Activated T-cell treated with anti-CD3 and anti-CD28 coated beads for 24 hours (primary cell): ENCODE results near the gene PML.
"Not testable (repeated sequence)": the region's sequence is repeated elsewhere in the genome, so short reads cannot be mapped to it uniquely, and the experiment has no call there.

Experiments
- DNase-seq: peaks from one replicate; pipeline ENCODE4 v3.0.0-alpha.2; 2020; ENCODE audit warnings: low read depth

PML gene

GRCh38 chr15:74060251-74060650 lies 65.7 kb downstream of the PML start:
- DNase-seq, result no peak

GRCh38 chr15:74062236-74062635 lies 67.7 kb downstream of the PML start:
- DNase-seq, result no peak

DNA sequence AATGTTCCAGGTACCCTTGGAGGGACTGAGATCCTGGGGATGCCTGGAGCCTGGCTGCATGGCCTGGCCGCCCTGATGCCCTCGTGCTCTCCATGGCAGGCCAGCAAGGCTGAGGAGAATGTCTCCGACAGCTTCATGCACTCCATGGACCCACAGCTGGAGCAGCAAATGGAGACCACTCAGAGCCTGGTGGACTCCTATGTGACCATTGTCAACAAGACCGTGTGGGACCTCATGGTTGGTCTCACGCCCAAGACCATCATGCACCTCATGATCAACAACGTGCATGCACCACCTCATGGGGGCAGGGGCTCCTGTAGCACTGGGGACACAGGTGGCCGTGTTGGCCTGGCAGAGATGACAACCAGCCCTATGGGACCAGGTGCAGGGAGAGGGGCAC lies 68.2 kb downstream of the PML start:
- no peak for DNase-seq

- DNase-seq, result not testable (repeated sequence)
Observed at GRCh38 chr15:74063425-74064146, 69.1 kb downstream of the PML start.

DNA sequence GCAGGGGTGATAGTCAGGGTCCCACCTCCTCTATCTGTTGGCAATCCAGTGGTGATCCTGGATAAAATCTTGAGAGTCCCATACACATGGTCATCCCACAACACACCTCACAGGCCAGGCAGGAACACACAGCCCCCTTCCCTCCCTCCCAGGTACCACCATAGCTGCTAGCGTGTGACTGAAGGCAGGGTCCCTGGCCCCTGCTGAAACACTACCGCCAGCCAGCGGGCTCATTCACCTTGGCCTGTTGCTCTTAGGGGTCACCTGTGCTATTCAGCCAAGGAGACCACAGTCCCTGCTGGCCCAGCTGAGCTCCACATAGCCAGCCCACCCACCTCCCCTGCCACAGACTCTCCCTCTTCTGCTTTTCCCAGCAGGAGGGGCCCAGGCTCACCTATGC lies 69.7 kb downstream of the PML start:
- not testable (repeated sequence) for DNase-seq

- DNase-seq, result not testable (repeated sequence)
Observed at GRCh38 chr15:74064822-74065221, 70.3 kb downstream of the PML start.

- DNase-seq, result peak; percentile 44
Observed at GRCh38 chr15:74065684-74066411, 71.3 kb downstream of the PML start.

- DNase-seq, result not testable (repeated sequence)
Observed at GRCh38 chr15:74071645-74072044, 77.1 kb downstream of the PML start.

DNA sequence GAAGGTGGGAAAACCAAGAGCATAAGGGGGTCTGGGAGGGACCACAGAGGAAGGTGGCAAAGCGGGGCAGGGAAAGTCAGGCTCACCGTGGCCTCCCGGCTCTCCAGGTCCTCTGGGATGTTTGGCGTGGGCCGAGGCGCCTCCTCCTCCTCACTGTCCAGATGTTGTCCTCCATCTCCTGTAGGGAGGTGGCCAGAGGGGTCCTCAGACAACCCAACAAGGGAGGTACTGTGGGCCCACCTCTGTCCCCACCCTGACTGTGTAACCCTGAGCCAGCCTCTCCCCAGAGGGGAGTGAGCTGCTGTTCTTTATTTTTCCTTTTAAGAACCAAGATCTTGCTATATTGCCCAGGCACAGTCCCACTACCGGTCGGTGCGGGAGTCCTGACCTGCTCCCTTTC lies 77.6 kb downstream of the PML start:
- DNase-seq, result not testable (repeated sequence)

DNA sequence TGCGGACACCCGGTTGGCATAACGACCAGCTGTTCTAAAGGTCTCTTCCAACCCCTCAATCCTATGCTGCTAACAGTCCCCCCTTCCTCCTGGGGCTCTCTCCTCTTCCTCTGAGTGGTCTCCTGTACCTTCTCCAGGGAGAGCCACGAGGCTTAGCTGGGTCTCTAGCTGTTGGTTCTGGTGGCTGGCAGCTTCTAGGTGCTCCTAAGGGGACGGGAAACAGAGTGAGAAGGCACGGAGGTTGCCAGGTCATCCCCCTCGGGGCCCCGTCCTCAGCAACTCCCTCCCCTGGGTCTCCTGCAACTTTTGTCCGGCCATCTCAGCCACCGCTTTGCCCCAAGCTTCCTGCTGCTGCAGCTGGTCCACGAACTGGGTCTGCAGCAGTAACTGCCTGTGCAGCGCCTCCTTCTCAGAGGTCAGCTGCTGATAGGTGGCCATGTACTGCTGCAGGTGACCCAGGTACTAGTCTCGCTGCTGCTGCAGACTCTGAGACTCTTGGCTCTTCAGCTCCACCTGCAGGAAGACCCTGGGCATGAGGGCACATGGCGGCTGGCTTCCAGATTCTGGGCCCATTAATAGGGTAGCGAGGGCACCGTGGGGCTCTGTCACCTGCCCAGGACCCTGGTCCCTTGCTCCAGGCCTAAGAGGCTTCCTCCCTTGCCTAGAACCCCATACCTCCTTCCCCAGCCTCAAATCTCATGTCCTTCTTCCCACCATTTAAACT lies 78.3 kb downstream of the PML start:
- DNase-seq, result peak; percentile 25

DNA sequence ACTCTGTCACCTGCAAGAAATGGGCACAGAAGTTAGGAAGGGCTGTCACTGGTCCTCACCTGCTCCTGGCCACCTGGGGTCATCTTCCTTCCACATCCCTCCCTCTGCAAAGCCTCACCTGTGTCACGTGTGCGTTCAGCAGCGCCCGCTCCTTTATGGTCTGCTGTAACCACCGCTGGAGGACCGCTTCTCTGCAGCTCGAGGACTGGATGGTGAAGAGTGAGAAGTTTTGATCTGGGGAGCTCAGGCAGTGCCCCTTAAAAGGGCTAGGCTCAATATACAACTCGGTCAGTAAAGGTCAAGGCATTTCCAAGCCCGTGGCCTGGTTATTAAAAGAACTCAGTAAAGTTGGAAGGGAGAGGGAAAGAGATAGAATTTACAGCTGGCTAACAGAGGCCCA lies 81.3 kb downstream of the PML start:
- DNase-seq, result not testable (repeated sequence)

GRCh38 chr15:74082450-74082849 lies 87.9 kb downstream of the PML start, which contains the start of gene GOLGA6A:
Gene GOLGA6A (minus strand): TSS chr15:74082550. CDS start chr15:74082509, 41 bp downstream.
- not testable (repeated sequence) for DNase-seq

GRCh38 chr15:74094567-74094966 lies 100.1 kb downstream of the PML start:
- DNase-seq, result not testable (repeated sequence)

DNA sequence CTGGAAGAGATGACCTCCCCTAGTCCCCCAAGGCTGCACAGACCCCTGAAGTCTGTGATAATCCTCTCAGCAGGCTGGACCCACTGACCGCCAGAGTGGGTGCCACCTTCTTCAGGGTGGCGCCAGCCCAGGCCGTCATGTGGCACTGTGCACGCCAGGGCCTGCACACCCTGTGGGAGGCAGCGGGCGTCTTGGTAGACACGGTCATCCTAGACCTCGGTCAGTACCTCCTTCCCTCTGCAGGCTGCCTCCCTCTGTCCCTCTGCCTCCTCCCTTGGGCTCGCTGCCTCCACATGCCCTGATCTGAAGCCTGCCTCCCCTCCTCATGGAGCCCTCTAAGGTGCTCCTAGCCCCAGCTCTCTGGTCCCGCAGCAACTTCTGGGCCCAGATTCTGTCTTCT lies 101.1 kb downstream of the PML start:
- not testable (repeated sequence) for DNase-seq

DNA sequence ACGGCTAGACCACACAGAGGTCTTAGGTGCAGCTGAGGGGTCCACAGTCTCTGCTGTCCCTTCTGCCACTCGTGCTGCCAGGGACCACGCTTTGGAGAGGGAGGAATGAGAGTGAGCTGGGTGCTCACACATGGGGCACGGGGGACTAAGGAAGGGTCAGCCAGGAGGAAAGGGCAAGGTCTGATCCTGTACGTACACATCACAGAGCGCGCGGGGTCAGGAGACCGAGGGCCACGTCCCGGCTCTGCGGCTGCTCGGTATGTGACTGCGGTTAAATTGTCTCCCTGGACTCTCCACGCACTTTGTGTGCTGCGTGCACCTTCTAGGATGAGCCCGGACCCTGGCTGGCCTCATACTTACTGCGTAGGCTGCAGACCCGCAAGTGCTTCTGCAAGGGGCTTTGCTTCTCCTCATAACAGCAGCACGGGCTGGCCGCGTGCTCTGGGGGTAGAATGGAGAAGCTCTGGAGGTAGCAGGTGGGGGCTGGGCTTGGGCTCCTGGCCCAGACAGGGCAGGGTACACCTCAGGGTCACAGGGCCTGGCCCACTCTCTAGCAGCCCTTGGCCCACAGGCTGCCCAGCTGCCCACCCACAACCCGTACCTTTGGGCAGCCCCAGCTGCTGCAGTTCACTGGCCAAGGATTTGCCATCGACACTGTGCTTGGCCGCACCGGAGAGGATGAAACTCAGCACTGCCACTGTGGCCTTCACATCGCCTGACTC lies 102.4 kb downstream of the PML start:
- DNase-seq, result not testable (repeated sequence)
